Measurements from ENCODE around the gene HTR1E.

- no peak for TF ChIP-seq CTCF (conservative IDR thresholded peaks at IDR 0.05 in 1 of 2, IDR thresholded peaks at IDR 0.05 in 1 of 2; ENCODE audit: low read depth in 1 of 2, low read length in 2 of 2)
- TF ChIP-seq EZH2 (IDR thresholded peaks at IDR 0.05; ENCODE audit: low read length, missing control alignments) = no peak
Observed at GRCh38 chr6:86959656-86960055, 22.3 kb downstream of the HTR1E start.
